HL-60/S4 (cell line): Measurements from ENCODE around the gene PRKN.

Experiments used
- in situ Hi-C: fragments of 300-500 bp; cut with MboI; formaldehyde crosslinking; loops from 2 replicates; pipeline ENCODE4 v1.14.3; 2022; ENCODE audit warnings: low sequenced_read_pairs

The PRKN gene

GRCh38 chr6:161486361-161487216 lies 1241.0 kb downstream of the PRKN start:
- in situ Hi-C loops, result no loop called here

GRCh38 chr6:161482517-161482858 lies 1245.1 kb downstream of the PRKN start:
- in situ Hi-C loops, result no loop called here

- in situ Hi-C loops, result no loop called here
Observed at GRCh38 chr6:161481786-161482516, 1245.6 kb downstream of the PRKN start.

- in situ Hi-C loops, result no loop called here
Observed at GRCh38 chr6:161480421-161481155, 1247.0 kb downstream of the PRKN start.

- in situ Hi-C loops, result no loop called here
Observed at GRCh38 chr6:161479376-161479775, 1248.2 kb downstream of the PRKN start.

GRCh38 chr6:161477876-161478425 lies 1249.6 kb downstream of the PRKN start:
- in situ Hi-C loops, result no loop called here

- in situ Hi-C loops, result no loop called here
Observed at GRCh38 chr6:161476711-161477110, 1250.9 kb downstream of the PRKN start.

- in situ Hi-C loops, result no loop called here
Observed at GRCh38 chr6:161465403-161465802, 1262.2 kb downstream of the PRKN start.

- in situ Hi-C loops, result no loop called here
Observed at GRCh38 chr6:161463071-161463470, 1264.5 kb downstream of the PRKN start.

GRCh38 chr6:161462148-161462547 lies 1265.4 kb downstream of the PRKN start:
- in situ Hi-C loops, result no loop called here

- in situ Hi-C loops, result no loop called here
Observed at GRCh38 chr6:161459008-161459615, 1268.5 kb downstream of the PRKN start.

GRCh38 chr6:161458201-161458951 lies 1269.2 kb downstream of the PRKN start:
- in situ Hi-C loops, result no loop called here

- in situ Hi-C loops, result no loop called here
Observed at GRCh38 chr6:161455848-161456247, 1271.7 kb downstream of the PRKN start.

- in situ Hi-C loops, result no loop called here
Observed at GRCh38 chr6:161453558-161453957, 1274.0 kb downstream of the PRKN start.

GRCh38 chr6:161452241-161452640 lies 1275.3 kb downstream of the PRKN start:
- in situ Hi-C loops, result no loop called here

GRCh38 chr6:161449521-161449920 lies 1278.0 kb downstream of the PRKN start:
- in situ Hi-C loops, result no loop called here

- in situ Hi-C loops, result no loop called here
Observed at GRCh38 chr6:161446949-161447348, 1280.6 kb downstream of the PRKN start.

- in situ Hi-C loops, result no loop called here
Observed at GRCh38 chr6:161446296-161446925, 1281.2 kb downstream of the PRKN start.

GRCh38 chr6:161445021-161445799 lies 1282.4 kb downstream of the PRKN start:
- in situ Hi-C loops, result no loop called here
